ENCODE measurements around the gene KLHL30. TPM values are rescaled to one million over a fixed set of nuclear protein-coding genes. Genes with fewer than 3 reads are reported as not detected.

Gene KLHL30
- total RNA-seq, 1 donor from 2014 or later = 0.25 TPM

- no peak overlapping the region for H3K27ac ChIP-seq
- intact Hi-C loops (cut with DNase I) = no loop called here
- no peak for TF ChIP-seq CTCF (IDR thresholded peaks at IDR 0.05)
- TF ChIP-seq POLR2A (IDR thresholded peaks at IDR 0.05) = no peak
- TF ChIP-seq POLR2AphosphoS5 (IDR thresholded peaks at IDR 0.05; ENCODE audit: insufficient read depth in 1 of 2, low read depth in 1 of 2) = no peak
- H3K36me3 ChIP-seq = no peaks in the 10 kb centered on the region
- H3K4me1 ChIP-seq = no peaks in the 10 kb centered on the region
- H3K27me3 ChIP-seq = no peaks in the 10 kb centered on the region
- DNase-seq (ENCODE audit: extremely low spot score in 2 of 2) = no peak
- H3K4me3 ChIP-seq = no peak overlapping the region
- H3K9me3 ChIP-seq = no peaks in the 10 kb centered on the region
These were observed 32.1 kb upstream of the KLHL30 start for GRCh38 chr2:238106339-238106697.

DNA sequence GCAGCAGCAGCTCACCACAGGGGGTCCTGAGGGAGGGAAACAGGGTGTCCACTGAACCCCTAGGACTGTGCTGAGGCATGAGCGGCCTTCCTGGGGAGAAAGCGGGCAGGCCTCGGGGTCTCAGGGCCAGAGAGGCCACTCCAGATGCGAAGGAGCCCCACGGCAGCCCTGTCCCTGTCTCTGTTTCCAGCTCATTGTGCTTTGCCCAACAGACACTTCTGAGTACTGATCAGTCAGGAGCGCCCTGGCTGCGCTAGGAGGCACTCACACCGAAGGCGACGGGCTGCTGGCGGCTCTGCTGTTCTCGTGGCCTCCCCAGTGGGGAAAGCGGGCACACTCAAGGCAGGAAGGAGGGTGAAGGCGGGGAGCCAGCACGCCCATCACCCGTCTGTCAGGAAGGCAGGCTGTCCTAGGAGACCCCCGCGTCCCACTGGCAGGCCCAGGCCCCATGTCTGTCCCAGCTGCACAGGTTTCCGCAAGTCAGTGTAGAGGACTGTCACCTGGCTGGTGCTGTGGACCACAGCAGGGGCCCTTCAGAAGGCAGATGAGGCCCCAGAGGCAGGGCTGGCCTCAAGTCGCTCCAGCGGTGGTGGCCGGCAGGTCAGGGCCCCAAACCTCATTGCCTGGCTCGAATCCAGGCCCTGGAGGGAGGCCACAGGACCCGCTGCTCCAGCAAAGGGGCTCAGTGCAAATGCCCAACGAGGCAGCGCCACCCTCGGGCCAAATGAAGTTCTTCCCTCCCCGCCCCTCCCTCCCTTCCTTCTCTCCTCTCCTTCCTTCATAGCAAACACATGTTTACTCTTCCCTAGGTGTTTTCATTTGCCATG, 31.6 kb upstream of the KLHL30 start:
- H3K4me3 ChIP-seq = no peak overlapping the region
- no peak for DNase-seq (ENCODE audit: extremely low spot score in 2 of 2)
- no peak overlapping the region for H3K27ac ChIP-seq
- no peaks in the 10 kb centered on the region for H3K27me3 ChIP-seq
- no peaks in the 10 kb centered on the region for H3K4me1 ChIP-seq
- H3K9me3 ChIP-seq = no peaks in the 10 kb centered on the region
- TF ChIP-seq POLR2A (IDR thresholded peaks at IDR 0.05) (no peak), POLR2AphosphoS5 (IDR thresholded peaks at IDR 0.05; ENCODE audit: insufficient read depth in 1 of 2, low read depth in 1 of 2) (no peak), CTCF (IDR thresholded peaks at IDR 0.05) (no peak)
- intact Hi-C loops (cut with DNase I) = no loop called here
- no peaks in the 10 kb centered on the region for H3K36me3 ChIP-seq

DNA sequence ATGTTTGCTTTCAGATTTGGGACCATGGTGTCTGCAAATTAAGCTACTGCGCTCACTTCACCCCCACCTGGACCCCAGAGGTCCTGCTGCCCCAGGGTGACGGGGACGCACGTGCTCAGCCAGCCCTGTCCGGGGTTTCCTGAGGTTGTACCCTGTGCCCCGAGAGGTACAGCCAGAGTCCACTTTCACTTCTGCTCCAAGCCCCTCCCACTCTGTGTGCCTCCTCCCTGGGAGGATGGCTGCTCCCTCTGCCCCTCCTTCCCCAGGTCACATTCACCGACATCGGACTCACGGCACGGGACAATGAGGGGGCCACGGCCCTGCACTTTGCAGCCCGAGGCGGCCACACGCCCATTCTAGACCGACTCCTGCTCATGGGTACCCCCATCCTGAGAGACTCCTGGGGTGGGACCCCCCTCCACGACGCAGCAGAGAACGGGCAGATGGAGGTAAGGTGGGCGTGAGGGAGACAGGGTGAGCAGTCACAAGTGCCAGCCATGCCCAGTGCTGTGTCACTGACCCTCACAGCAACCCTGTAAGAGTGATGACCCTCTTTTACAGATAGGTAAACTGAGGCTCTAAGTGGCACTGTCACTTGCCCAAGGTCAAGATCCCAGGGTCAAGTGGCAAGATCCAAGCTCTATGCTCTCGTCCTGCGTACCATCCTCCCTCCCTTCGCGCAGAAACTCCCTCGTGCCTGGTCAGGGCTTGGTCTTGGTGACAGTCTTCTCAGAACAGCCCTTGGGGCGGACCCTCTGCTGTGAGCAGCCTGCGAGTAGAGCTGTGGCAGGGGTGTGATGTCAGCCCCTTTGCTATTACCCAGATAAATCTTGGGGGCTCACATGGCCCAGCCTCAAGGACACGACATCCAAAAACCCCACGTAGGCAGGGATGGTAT, 30.7 kb upstream of the KLHL30 start:
- Histone ChIP-seq H3K36me3 (no peaks in the 10 kb centered on the region), H3K27ac (no peak overlapping the region), H3K4me3 (no peak overlapping the region), H3K9me3 (no peaks in the 10 kb centered on the region), H3K27me3 (no peaks in the 10 kb centered on the region), H3K4me1 (no peaks in the 10 kb centered on the region)
- intact Hi-C loops (cut with DNase I) = no loop called here
- TF ChIP-seq POLR2A (IDR thresholded peaks at IDR 0.05) (no peak), CTCF (IDR thresholded peaks at IDR 0.05) (no peak), POLR2AphosphoS5 (IDR thresholded peaks at IDR 0.05; ENCODE audit: insufficient read depth in 1 of 2, low read depth in 1 of 2) (no peak)
- no peak for DNase-seq (ENCODE audit: extremely low spot score in 2 of 2)

- H3K27ac ChIP-seq = no peak overlapping the region
- intact Hi-C loops (cut with DNase I) = no loop called here
- no peaks in the 10 kb centered on the region for H3K9me3 ChIP-seq
- H3K4me1 ChIP-seq = no peaks in the 10 kb centered on the region
- H3K4me3 ChIP-seq = no peak overlapping the region
- H3K36me3 ChIP-seq = no peaks in the 10 kb centered on the region
- TF ChIP-seq POLR2A (IDR thresholded peaks at IDR 0.05) (no peak), POLR2AphosphoS5 (IDR thresholded peaks at IDR 0.05; ENCODE audit: insufficient read depth in 1 of 2, low read depth in 1 of 2) (no peak), CTCF (IDR thresholded peaks at IDR 0.05) (no peak)
- H3K27me3 ChIP-seq = no peaks in the 10 kb centered on the region
- DNase-seq (ENCODE audit: extremely low spot score in 2 of 2) = no peak
These were observed 29.9 kb upstream of the KLHL30 start for GRCh38 chr2:238108423-238109183.

All from vagina (tissue), 2 donors.